GM18519 (cell line): ENCODE data around the gene HAGH.
A peak's percentile ranks its signal among the peaks of the same experiment; 100 is the strongest.
"Not testable (repeated sequence)": the region's sequence is repeated elsewhere in the genome, so short reads cannot be mapped to it uniquely, and the experiment has no call there.

ENCODE experiments used
- ATAC-seq: cut with Tn5 transposase; IDR thresholded peaks from one replicate; pipeline ENCODE4 v1.9.1; 2021; ENCODE audit warnings: mild to moderate bottlenecking, moderate library complexity; ENCODE audit not compliant: unreplicated experiment, low FRiP score

Gene HAGH

DNA sequence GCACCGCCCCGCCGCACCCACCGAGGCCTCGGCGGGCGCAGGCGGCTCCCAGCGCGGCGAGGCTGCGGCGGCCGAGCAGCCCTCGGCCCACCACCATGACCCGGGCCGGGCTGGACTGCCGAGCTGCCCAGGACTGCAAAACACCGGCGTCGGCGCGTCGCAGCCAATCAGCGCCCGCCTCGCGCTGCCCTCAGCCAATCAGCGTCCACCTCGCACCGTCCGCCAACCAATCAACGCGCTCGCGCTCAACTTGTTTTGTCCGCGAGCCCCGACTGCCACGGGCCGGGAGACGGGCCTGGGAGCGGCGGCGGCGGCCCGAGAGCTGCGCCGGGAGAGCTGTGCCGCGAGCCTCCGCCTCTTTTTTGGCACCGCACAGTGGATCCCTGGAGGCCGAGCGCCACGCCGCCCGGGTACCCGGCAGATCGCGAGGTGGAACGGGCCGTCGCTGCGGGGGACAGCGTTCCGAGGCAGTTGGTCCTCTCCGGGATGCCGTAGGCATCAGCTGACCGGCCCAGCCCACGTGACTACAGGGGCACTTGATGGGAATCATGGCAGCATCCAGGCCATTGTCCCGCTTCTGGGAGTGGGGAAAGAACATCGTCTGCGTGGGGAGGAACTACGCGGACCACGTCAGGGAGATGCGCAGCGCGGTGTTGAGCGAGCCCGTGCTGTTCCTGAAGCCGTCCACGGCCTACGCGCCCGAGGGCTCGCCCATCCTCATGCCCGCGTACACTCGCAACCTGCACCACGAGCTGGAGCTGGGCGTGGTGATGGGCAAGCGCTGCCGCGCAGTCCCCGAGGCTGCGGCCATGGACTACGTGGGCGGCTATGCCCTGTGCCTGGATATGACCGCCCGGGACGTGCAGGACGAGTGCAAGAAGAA is at the start of gene HAGH, which contains the start of gene FAHD1:
Gene HAGH, minus strand, starts transcription at position 135 of the 883 bp plus-strand sequence. Its CDS starts 38 bp downstream, at position 97.
Gene FAHD1, plus strand, starts transcription at position 516 of the 883 bp plus-strand sequence. Its CDS starts 33 bp downstream, at position 549.
- peak; percentile 62 for ATAC-seq

- not testable (repeated sequence) for ATAC-seq
Observed at GRCh38 chr16:1876066-1876465, 49.4 kb upstream of the HAGH start.

DNA sequence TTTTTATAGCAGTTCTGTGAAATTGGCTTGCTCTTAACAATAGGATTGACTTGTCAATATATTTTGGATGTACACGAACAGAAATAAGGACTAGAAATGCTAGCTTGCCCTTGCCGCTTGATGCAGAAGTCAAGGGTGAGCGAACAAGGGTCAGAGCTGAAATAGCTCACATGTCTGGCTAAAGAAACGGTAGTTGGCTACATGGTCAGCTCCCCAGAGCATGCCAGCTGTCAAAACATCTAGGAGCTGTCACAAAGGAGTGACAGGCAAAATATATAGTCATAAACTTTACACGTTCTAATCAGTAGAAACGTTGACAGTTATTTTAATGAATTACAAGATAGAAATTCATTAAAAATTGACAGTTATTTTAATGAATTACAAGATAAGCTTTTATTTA is 48.2 kb upstream of the HAGH start:
- no peak for ATAC-seq

GRCh38 chr16:1871974-1872635 is 45.5 kb upstream of the HAGH start, which contains the start of gene MEIOB:
Gene MEIOB, minus strand, starts transcription at chr16:1872164. Its CDS starts 3,989 bp downstream, at chr16:1868175.
- ATAC-seq, result no peak

GRCh38 chr16:1870365-1871082 is 43.9 kb upstream of the HAGH start:
- no peak for ATAC-seq

DNA sequence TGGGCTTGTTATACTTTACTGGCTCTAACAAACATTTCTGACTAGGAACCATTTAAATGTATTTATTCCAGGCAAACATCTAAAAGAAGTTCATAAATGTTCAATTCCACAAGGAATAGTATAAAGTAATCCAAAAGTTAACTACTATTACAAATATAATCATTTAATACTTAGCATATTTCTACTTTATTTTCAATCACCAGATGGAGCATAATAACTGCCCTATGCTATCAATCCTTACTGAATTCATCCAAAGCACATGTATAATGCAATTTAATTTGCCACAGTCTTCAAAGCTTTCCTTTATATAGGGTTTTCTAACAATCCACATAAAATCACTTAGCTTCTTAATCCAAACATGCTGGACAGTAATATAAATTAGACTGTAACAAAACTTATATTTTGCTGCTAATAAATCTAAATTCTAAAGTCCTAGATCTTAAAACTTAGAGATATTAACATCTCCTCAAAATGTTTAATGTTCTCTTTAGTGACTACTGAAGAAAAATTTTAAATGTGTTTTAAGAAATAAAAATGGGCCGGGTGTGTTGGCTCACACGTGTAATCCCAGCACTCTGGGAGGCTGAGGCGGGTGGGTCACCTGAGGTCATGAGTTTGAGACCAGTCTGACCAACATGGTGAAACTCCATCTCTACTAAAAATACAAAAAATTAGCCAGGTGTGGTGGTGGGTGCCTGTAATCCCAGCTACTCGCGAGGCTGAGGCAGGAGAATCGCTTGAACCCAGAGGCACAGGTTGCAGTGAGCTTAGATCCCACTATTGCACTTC is 39.5 kb upstream of the HAGH start:
- ATAC-seq, result no peak

DNA sequence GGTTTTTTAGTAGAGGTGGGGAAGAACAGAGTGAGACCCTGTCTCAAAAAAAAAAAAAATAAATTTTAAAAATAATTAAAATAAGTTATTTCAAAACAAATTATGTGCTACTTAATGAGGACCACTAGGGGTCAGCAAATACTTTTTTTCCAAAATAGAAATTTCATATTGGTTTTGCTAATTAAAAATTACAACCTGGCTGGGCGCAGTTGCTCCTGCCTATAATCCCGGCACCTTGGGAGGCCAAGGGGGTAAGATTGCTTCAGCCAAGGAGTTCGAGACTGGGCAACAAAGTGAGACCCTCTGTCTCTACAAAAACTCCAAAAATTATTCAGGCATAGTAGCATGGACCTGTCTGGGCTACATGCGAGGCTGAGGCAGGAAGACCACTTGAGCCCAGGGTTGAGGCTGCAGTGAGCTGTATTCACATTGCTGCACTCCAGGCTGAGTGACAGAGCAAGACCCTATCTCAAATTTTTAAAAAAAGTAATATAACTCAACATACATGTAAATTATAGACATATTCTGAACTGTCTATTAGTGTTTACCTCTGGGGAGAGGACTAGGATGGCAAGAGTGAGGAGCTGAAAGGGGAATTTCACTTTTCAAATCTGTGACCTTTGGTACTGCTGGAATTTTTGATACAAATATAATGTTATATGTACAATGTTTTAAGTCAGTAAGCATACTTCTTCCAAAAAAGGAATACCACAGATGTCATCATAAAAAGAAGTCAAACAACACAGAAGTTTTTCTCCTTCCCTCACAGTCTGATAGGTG is 37.2 kb upstream of the HAGH start:
- ATAC-seq, result no peak

- no peak for ATAC-seq
Observed at GRCh38 chr16:1862394-1862793, 35.8 kb upstream of the HAGH start.

- no peak for ATAC-seq
Observed at GRCh38 chr16:1861730-1862129, 35.1 kb upstream of the HAGH start.

- ATAC-seq, result no peak
Observed at GRCh38 chr16:1859650-1860049, 33.0 kb upstream of the HAGH start.

GRCh38 chr16:1858189-1858865 is 31.7 kb upstream of the HAGH start:
- no peak for ATAC-seq

DNA sequence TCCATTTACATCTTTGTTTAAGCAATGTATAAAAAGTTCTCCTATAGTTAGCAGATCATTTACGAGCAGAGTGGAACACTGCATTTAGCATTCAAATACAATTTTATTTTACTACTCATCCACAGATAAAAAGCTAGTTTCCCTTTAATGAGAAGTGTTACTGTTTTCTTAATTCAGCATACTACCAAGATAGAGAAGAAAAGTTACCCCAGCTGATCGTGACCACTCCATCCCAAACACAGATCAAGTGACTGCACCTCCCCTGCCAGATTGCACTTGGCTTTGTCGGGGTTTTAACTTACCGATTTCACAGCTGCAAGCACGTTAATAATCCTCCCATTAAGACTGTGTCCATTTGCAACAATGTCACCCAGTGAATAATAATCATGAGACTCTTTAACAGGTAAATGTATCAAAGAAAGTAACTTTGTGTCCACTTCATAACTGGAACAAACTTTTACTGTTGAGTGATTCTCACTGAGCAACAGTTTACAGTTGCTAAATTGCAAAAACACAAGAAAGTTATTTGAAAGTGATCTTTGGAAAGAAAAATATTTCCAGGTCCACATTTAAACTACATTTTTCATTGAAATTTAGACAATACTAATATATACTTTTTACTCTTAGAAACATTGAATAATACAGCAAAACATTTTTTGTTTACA is 30.9 kb upstream of the HAGH start:
- no peak for ATAC-seq

DNA sequence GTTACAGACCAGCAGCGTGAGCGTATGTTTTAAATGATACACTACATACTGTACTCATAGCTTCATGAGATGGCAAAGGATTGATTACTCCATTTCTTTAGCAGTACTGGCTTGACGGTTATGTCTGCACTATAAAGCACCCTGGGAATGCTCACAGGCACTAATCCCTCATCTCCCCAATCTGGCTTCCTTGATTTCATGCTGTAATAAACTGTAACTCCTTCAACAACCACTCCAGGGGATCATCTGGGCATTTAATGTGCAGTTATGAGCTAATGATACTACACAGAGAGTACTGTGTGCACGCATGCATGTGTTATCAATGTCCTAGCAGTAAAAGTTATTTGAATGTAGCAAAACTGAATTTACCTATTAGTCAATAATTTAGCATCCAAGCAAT is 25.2 kb upstream of the HAGH start:
- ATAC-seq, result no peak

- ATAC-seq, result no peak
Observed at GRCh38 chr16:1850981-1851380, 24.4 kb upstream of the HAGH start.

- no peak for ATAC-seq
Observed at GRCh38 chr16:1846416-1846815, 19.8 kb upstream of the HAGH start.

DNA sequence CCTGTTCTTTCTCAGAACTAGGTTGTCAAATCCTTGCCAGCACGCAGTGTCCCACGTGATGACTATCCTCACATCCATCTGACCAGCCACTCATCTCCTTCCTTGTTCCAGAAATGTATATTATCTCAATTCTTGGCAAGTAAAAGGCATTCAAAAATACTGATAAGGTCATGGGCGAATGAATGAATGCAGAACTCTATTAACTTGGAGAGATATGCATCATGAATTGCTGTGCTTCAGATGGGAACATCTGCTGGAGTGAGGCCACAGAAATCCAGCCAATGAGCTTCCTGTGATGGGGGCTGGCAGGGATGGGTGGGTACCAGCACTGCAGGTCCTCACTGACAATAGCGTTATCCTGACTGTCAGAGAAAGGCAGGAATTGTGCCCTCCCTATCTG is 19.4 kb upstream of the HAGH start:
- no peak for ATAC-seq

- no peak for ATAC-seq
Observed at GRCh38 chr16:1839554-1839953, 12.9 kb upstream of the HAGH start.

DNA sequence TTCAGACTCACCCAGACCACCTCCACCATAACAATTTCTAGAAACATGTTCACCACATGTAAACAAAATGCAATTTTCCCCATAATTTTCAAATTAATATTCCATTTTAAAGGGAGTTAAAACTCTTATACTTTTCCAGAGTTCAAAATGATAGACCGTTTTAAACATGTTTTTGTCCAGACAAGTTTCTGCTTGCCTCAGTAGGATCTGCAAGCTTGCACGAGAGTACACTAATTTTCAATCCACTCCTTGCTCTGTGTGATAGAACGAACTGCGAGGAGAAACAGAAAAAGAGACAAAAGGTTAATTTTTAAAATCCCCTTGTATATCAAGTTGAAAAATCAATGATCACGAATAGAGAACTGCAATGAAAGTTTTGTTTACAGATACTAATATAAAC is 7.5 kb upstream of the HAGH start:
- no peak for ATAC-seq
